ENCODE results near the gene SPATA46. TPM values are rescaled to one million over a fixed set of nuclear protein-coding genes. Genes with fewer than 3 reads are reported as not detected.
A peak's percentile ranks its signal among the peaks of the same experiment; 100 is the strongest.

SPATA46 gene
- total and polyA plus RNA-seq, 2 of the 8 experiments (the other 6 are each of a cell fraction or from before 2014, with no cell fraction given): not detected

DNA sequence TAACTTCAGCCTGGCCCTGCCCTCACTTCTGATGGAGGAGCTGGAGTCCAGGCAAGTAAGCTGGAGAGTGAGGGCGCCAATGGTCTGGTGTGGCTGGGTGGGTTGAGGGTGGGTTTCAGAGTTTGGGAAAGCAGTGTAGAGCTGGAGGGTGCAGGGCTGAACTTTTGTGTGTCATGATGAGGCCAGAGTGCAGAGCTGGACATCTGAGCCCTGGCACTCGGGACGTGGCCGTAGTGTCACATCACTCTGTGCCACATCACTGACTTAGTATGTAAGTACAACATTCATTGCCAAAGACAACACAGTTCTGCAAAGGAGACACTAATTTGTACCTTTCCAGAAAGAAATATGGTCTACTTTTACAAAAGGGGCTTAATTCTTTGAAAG, 15.8 kb downstream of the SPATA46 start:
- no peaks in the 10 kb centered on the region for H3K27me3 ChIP-seq (replicated peaks in 1 of 4; ENCODE audit: control insufficient read depth in 3 of 4, extremely low read depth in 1 of 4, insufficient read depth in 3 of 4, low read length in 3 of 4)
- no peak overlapping the region for H2BK120ac ChIP-seq (replicated peaks; ENCODE audit: low read depth, low read length)
- no peaks in the 10 kb centered on the region for H3K23me2 ChIP-seq (ENCODE audit: low read depth, low read length)
- peaks cover 0 to 2% of the 10 kb centered on the region in 2 experiments for H4K20me1 ChIP-seq (replicated peaks in 1 of 2; ENCODE audit: control insufficient read depth in 1 of 2, insufficient read depth in 2 of 2, low read length in 2 of 2)
- H3K36me3 ChIP-seq (ENCODE audit: control insufficient read depth in 2 of 4, insufficient read depth in 4 of 4, low read length in 3 of 4): 0 out of 8 replicates have a peak, but pooled peaks cover 0 to 2% (median 0%) of the 10 kb centered on the region in 4 experiments
- no peak overlapping the region for H2BK5ac ChIP-seq (ENCODE audit: low read depth, low read length)
- peak overlapping the region; percentile 74; the same call in 1 of the 2 replicates for H4K8ac ChIP-seq (ENCODE audit: extremely low read depth, insufficient read depth, low read length)
- FAIRE-seq (no peak), DNase-seq (ENCODE audit: low read depth in 1 of 2, low spot score in 2 of 2) (no peak)
- H3K23ac ChIP-seq (ENCODE audit: insufficient read length): no peak overlapping the region
- no peaks in the 10 kb centered on the region for H3K4me1 ChIP-seq (replicated peaks in 1 of 4; ENCODE audit: control insufficient read depth in 3 of 4, insufficient read depth in 4 of 4, low read length in 3 of 4)
- H3K79me1 ChIP-seq (ENCODE audit: low read depth, low read length): no peaks in the 10 kb centered on the region
- no peak overlapping the region for H3K4me3 ChIP-seq (ENCODE audit: extremely low read depth in 1 of 4, insufficient read depth in 2 of 4, low read depth in 3 of 4, low read length in 4 of 4)
- no peak overlapping the region for H2AK5ac ChIP-seq (ENCODE audit: low read depth, low read length)
- H4K91ac ChIP-seq (replicated peaks; ENCODE audit: insufficient read length, low read length): no peak overlapping the region
- WGBS, 2 experiments (ENCODE audit: extremely low coverage in 1 of 2, insufficient coverage in 1 of 2, insufficient read length in 1 of 2, insufficient replicate concordance in 2 of 2, low coverage in 1 of 2, low lambda C conversion rate in 2 of 2, missing lambda C conversion rate in 1 of 2): 98% methylated on average over 4 of the region's 4 CpGs; no CpG with 5 or more reads in 1 of the 2 experiments
- no peak overlapping the region for H2AFZ ChIP-seq (ENCODE audit: low read length)
- no peaks in the 10 kb centered on the region for H3K9me3 ChIP-seq (ENCODE audit: insufficient read depth in 2 of 2, low read depth in 1 of 2, low read length in 1 of 2)
- no peak overlapping the region for H2BK20ac ChIP-seq (ENCODE audit: low read length)
- H3K4ac ChIP-seq (replicated peaks; ENCODE audit: insufficient read length, low read depth, low read length): no peak overlapping the region
- CTCF ChIA-PET (ENCODE audit: partially characterized antibody): interaction anchor here (1.3 to 1.4 kb wide), 2 partner anchors 13 to 30 kb away, joined by 4 to 5 read pairs; no protein-coding TSS in a partner anchor
- no peak overlapping the region for H3K18ac ChIP-seq (ENCODE audit: extremely low read depth, low read length)
- H2BK15ac ChIP-seq (ENCODE audit: low read length): no peak overlapping the region
- no peak overlapping the region for H3K14ac ChIP-seq (ENCODE audit: insufficient read length)
- H3K9ac ChIP-seq (replicated peaks in 1 of 4; ENCODE audit: extremely low read depth in 1 of 4, low read depth in 3 of 4, low read length in 3 of 4): no peak overlapping the region
- no peak overlapping the region for H4K5ac ChIP-seq (ENCODE audit: insufficient read length, low read depth, low read length)
- H3K56ac ChIP-seq (replicated peaks; ENCODE audit: insufficient read length, low read depth, low read length): no peak overlapping the region
- H3K4me2 ChIP-seq (ENCODE audit: insufficient read depth in 1 of 2, low read depth in 2 of 2, low read length in 2 of 2): no peak overlapping the region
- POLR2A ChIA-PET (ENCODE audit: partially characterized antibody): no interaction called here
- H3K79me2 ChIP-seq (ENCODE audit: control insufficient read depth in 1 of 2, insufficient read depth in 2 of 2, low read length in 2 of 2): no peaks in the 10 kb centered on the region
- no peak overlapping the region for H2BK12ac ChIP-seq (ENCODE audit: low read depth, low read length)
- no peak overlapping the region for H3K27ac ChIP-seq (ENCODE audit: low read depth, low read length)
- no peak for TF ChIP-seq TEAD4 (IDR thresholded peaks at IDR 0.05; ENCODE audit: low read depth, low read length)
- no peak for TF ChIP-seq MAFK (IDR thresholded peaks at IDR 0.05; ENCODE audit: low read depth, low read length)
- no peak for TF ChIP-seq CTBP2 (IDR thresholded peaks at IDR 0.05; ENCODE audit: borderline replicate concordance, insufficient read depth, insufficient read length, low read length)
- TF ChIP-seq SIN3A (conservative IDR thresholded peaks at IDR 0.05 in 1 of 2, IDR thresholded peaks at IDR 0.05 in 1 of 2; ENCODE audit: low read depth in 1 of 2, low read length in 2 of 2): no peak
- no peak for TF ChIP-seq EGR1 (IDR thresholded peaks at IDR 0.05; ENCODE audit: borderline replicate concordance, low read depth, low read length)
- TF ChIP-seq CBX8 (IDR thresholded peaks at IDR 0.05; ENCODE audit: borderline replicate concordance, low read depth, low read length): no peak
- TF ChIP-seq BCL11A (IDR thresholded peaks at IDR 0.05; ENCODE audit: low read depth in 2 of 2, low read length in 2 of 2): no peak
- TF ChIP-seq HDAC6 (IDR thresholded peaks at IDR 0.05; ENCODE audit: low read depth, low read length): no peak
